Thyroid gland (tissue), 4 donors: ENCODE results near the gene CTNNA3. TPM values are rescaled to one million over a fixed set of nuclear protein-coding genes. Genes with fewer than 3 reads are reported as not detected.

Experiments used
- DNase-seq, 2 donors: peaks; one replicate each; pipeline ENCODE4 v3.0.0-alpha.2; 2019
- H3K27ac ChIP-seq, 3 donors: fragments of 200-600 bp; sonication (generic); 1 replicate in 2 of 3; 2 replicates in 1 of 3; pipeline ENCODE4 v1.5.1; 2016 to 2019; ENCODE audit warnings: mild to moderate bottlenecking in 1 of 3, moderate library complexity in 1 of 3
- H3K27me3 ChIP-seq: fragments of 200-600 bp; sonication (generic); one replicate; pipeline ENCODE4 v1.5.1; 2019
- H3K36me3 ChIP-seq, 2 donors: fragments of 200-600 bp; sonication (generic); one replicate each; pipeline ENCODE4 v1.5.1; 2016 to 2019
- H3K4me1 ChIP-seq, 2 donors: fragments of 200-600 bp; sonication (generic); one replicate each; pipeline ENCODE4 v1.5.1; 2017 to 2019
- H3K4me3 ChIP-seq, 3 donors: fragments of 200-600 bp; sonication (generic); replicated peaks in 1 of 3; 1 replicate in 2 of 3; 2 replicates in 1 of 3; pipeline ENCODE4 v1.5.1; 2016; ENCODE audit warnings: mild to moderate bottlenecking in 1 of 3
- H3K9me3 ChIP-seq: fragments of 200-600 bp; sonication (generic); one replicate; pipeline ENCODE4 v1.5.1; 2017
- CTCF ChIP-seq, 6 experiments: fragments of 200-600 bp in 3 of 6; fragments of 450-650 bp in 3 of 6; sonication (generic) in 3 of 6; IDR thresholded peaks; one replicate each; pipeline ENCODE4 v1.5.1; 2016 to 2019; ENCODE audit warnings: antibody characterized with exemption in 6 of 6, mild to moderate bottlenecking in 2 of 6, inconsistent platforms in 1 of 6, moderate library complexity in 1 of 6
- POLR2A ChIP-seq, 2 donors: fragments of 450-650 bp; IDR thresholded peaks; one replicate each; pipeline ENCODE4 v1.6.1; 2017; ENCODE audit warnings: antibody characterized with exemption in 2 of 2, mild to moderate bottlenecking in 2 of 2, moderate library complexity in 1 of 2
- WGBS, 2 donors: methylation state at CpG; one replicate each; pipeline ENCODE4 v1.1.5; 2017; 5-methylcytosine and 5-hydroxymethylcytosine counted together
- intact Hi-C: fragments of 100-400 bp; cut with DNase I; formaldehyde crosslinking; loops from one replicate; pipeline ENCODE4 v1.15.1; 2023
- total RNA-seq, 4 donors: library from RNA; depleted of rRNA; stranded (reverse); fragments of >200 nt; gene quantifications; one replicate each; pipeline ENCODE4 v1.2.3, GENCODE V29; 2016

Gene CTNNA3
- total RNA-seq, result under 1 TPM in 3 of 4 donors, not detected in 1; 0.11 to 0.79 (median 0.13) TPM

- intact Hi-C loops, result loop anchor here (5.0 kb wide), 1 partner anchor 86 kb away; no protein-coding TSS in a partner anchor
- TF ChIP-seq POLR2A (IDR thresholded peaks at IDR 0.05) (no peak), CTCF (IDR thresholded peaks at IDR 0.05) (no peak)
- Histone ChIP-seq H3K9me3 (no peaks in the 10 kb centered on the region), H3K27me3 (no peaks in the 10 kb centered on the region), H3K36me3 (no peaks in the 10 kb centered on the region), H3K4me1 (peaks cover 0 to 4% of the 10 kb centered on the region in 2 donors), H3K27ac (no peak within 1 kb of the TSS), H3K4me3 (no peak within 1 kb of the TSS)
- 53 to 62% methylated on average over 6 of the region's 6 CpGs for WGBS, 2 donors
- no peak for DNase-seq
Measured at GRCh38 chr10:67696029-67696428, at the start of gene CTNNA3. Gene CTNNA3 (minus strand): TSS chr10:67696195.

- Histone ChIP-seq H3K36me3 (no peaks in the 10 kb centered on the region), H3K4me1 (no peaks in the 10 kb centered on the region), H3K27me3 (no peaks in the 10 kb centered on the region), H3K9me3 (no peaks in the 10 kb centered on the region), H3K27ac (no peak overlapping the region), H3K4me3 (no peak overlapping the region)
- no peak for DNase-seq
- 87 to 90% methylated on average over 4 of the region's 4 CpGs for WGBS, 2 donors
- no peak for TF ChIP-seq CTCF (IDR thresholded peaks at IDR 0.05)
- TF ChIP-seq POLR2A (IDR thresholded peaks at IDR 0.05), result no peak
- intact Hi-C loops, result no loop called here
Measured at GRCh38 chr10:67735430-67735829, 39.4 kb upstream of the CTNNA3 start.

GRCh38 chr10:67733511-67733910 lies 37.5 kb upstream of the CTNNA3 start:
- intact Hi-C loops, result no loop called here
- DNase-seq, result no peak
- WGBS, 2 donors, result 83 to 93% methylated on average over 1 of the region's 1 CpG
- Histone ChIP-seq H3K36me3 (no peaks in the 10 kb centered on the region), H3K27me3 (no peaks in the 10 kb centered on the region), H3K4me3 (no peak overlapping the region), H3K9me3 (no peaks in the 10 kb centered on the region), H3K4me1 (no peaks in the 10 kb centered on the region), H3K27ac (no peak overlapping the region)
- no peak for TF ChIP-seq CTCF (IDR thresholded peaks at IDR 0.05)
- TF ChIP-seq POLR2A (IDR thresholded peaks at IDR 0.05), result no peak

- DNase-seq, result no peak
- H3K27me3 ChIP-seq, result no peaks in the 10 kb centered on the region
- intact Hi-C loops, result no loop called here
- no peaks in the 10 kb centered on the region for H3K9me3 ChIP-seq
- H3K27ac ChIP-seq, result no peak overlapping the region
- H3K4me3 ChIP-seq, result no peak overlapping the region
- TF ChIP-seq CTCF (IDR thresholded peaks at IDR 0.05), result no peak
- no peak for TF ChIP-seq POLR2A (IDR thresholded peaks at IDR 0.05)
- 93% methylated on average over 2 of the region's 2 CpGs for WGBS, 2 donors
- no peaks in the 10 kb centered on the region for H3K4me1 ChIP-seq
- H3K36me3 ChIP-seq, result no peaks in the 10 kb centered on the region
Measured at GRCh38 chr10:67725567-67725966, 29.6 kb upstream of the CTNNA3 start.

- TF ChIP-seq CTCF (IDR thresholded peaks at IDR 0.05) (no peak), POLR2A (IDR thresholded peaks at IDR 0.05) (no peak)
- intact Hi-C loops, result no loop called here
- no peaks in the 10 kb centered on the region for H3K9me3 ChIP-seq
Measured at GRCh38 chr10:67723601-67724000, 27.6 kb upstream of the CTNNA3 start.

More at GRCh38 chr10:67723601-67724000, 27.6 kb upstream of the CTNNA3 start:
- no peaks in the 10 kb centered on the region for H3K27me3 ChIP-seq
- no peaks in the 10 kb centered on the region for H3K36me3 ChIP-seq
- no peak overlapping the region for H3K27ac ChIP-seq
- H3K4me1 ChIP-seq, result no peaks in the 10 kb centered on the region
- DNase-seq, result no peak
- WGBS, 2 donors, result 89 to 92% methylated on average over 6 of the region's 6 CpGs
- H3K4me3 ChIP-seq, result no peak overlapping the region
